ENCODE data around the gene GDF9.

GDF9 gene

DNA sequence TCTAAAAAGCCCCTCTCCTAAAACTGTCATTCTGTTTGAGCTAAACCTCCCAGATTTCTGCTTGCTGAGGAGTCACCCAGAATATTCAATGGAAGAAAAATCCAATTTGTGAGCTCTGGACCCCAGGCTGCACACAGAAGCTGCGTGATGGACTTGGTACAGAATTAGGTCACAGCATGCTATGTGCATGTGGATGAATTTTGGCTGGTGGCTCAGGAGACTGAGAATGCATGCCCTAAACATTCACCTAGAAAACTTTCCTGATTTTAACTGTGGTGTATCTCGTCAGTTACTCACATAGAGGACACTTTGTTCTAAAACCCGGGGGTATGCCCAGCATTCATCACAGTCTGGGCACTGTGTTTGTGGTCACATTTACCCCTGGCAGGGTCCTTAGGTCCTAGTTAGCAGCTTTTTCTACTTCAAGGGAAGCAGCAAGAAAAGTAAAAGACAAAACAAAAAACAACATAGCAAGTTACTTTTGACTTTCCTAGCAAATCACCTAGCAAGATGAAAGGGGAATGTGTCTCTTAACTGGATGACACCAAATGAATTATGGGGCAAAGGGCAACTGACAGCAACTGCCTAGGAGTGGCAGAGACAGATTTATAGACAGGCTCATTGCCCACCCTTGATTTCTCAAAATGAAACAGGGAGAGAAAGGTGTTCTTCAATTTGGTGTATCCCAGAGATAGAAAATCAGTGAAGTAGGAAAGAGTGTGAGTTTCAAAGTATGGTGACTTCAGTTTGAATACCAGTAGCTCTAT, 27.6 kb downstream of the GDF9 start:
- no peak for DNase-seq (ENCODE audit: low spot score)

GRCh38 chr5:132837868-132838267, 28.4 kb downstream of the GDF9 start:
- no peak for DNase-seq (ENCODE audit: low spot score)

DNA sequence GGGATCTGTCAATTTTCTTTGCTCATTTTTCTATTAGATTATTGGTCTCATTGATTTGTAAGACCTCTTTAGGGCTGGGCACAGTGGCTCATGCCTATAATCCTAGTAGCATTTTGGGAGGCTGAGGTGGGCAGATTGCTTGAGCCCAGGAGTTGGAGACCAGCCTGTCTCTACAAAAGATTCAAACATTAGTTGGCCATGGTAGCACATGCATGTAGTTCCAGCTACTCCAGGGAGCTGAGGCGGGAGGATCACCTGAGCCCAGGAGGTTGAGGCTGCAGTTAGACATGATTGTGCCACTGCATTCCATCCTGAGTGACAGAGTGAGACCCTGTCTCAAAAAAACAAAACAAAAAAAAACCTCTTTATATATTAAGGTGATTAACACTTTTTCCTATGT, 29.4 kb downstream of the GDF9 start:
- no peak for DNase-seq (ENCODE audit: low spot score)

DNA sequence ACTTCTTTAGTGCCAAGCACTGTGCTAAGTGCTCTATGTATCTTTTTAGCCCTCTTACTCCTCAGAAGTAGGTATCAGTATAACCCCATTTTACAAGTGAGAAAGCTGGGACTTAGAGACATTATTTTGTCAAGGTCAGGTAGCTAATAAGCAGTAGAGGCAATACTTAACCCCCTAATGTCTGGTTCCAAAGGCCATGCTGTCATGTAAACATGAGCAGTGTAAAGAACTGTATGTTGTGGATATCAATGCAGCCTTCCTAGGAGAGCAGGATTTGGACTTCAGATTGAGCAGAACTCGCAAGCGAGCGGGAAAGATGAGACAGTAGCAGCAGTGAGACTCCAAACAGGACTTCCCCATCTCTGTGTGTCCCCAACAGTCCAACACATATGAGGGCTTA, 32.2 kb downstream of the GDF9 start:
- no peak for DNase-seq (ENCODE audit: low spot score)

DNA sequence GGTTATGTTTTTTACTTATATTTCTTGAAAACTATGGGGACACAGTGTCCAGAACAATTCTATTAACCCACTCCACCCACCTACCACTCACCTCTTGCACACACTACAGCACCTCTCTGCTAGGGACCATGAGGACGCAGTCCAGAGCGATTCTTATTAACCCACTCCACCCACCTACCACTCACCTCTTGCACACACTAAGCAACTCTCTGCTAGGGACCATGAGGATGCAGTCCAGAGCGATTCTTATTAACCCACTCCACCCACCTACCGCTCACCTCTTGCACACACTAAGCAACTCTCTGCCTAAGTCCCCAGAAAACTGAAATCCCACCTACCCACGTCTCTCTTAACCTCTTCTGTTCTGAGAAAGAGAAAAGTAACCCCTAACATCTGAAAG, 33.7 kb downstream of the GDF9 start:
- DNase-seq (ENCODE audit: low spot score) = no peak

DNA sequence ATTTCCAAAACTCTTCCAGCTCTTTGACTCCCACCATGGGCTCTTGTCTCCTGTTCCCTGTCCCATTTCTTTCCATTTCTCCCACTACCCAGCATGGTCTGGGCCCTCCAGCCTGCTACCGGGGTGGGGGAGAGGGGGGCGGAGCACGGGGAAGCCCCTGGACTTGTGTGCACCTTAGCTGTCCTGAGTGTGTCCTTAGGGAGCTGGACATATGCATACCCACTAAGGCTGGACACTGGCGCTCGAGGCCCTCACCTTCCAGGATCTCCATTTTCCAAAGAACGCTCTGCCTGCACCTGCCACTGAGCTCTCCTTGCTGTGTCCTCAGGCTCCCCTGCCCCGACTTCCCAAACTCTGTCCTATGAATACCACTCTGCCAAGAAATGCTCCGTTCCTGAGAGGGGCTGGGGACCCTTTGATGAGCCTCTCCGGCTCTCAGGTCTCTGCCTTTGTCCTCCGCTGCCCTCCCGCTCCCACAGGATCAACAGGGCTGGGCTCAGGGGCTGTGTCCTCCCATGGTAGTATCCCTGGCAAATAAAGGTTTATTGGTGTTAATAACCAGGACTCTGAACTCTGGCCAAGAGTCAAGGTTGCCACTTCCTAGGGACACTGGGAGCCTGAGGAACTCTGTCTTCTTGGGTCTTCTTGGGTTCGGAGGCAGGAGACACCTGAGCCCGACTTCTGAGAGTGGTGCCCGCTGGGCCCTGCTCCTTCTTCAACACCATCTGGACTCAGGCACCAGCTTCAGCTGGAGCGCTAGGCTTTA, 35.0 kb downstream of the GDF9 start:
- DNase-seq (ENCODE audit: low spot score) = no peak

DNA sequence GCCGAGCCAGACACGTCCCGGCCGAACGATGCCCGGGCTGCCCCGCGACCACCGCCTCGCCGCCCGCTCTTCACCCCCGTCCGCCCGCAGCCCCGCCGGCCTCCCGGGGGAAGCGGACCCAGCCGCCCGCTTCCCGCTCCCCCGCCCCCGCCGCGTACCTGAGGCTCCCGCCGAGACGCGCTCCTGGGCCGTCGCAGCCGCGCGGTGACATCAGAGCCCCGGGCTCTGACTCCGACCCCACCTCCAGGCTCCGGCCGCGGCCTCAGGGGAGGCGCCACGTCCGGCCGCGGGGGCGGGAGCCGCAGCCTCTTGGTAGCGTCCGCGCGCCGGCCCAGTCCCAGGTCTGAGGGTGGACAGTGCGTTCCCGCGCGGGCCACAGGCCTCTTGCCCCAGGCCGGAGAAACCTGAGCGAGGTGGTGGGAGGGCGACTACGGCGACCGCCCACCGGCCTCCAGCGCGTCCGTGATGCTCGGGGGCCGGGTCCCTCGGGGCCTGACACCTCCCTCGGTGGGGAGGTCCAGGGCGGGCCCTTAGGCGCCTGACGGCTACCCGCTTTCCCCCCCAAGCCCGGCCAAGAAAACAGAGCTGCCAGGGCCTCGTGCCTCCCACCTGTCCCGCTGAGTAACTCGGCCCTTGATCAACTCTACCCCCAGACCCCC, 35.7 kb downstream of the GDF9 start, which contains the start of gene SHROOM1:
Gene SHROOM1 (minus strand): TSS at position 212 of the 659 bp plus-strand sequence. CDS start 4,507 bp downstream, outside the sequence.
- DNase-seq (ENCODE audit: low spot score) = no peak

GRCh38 chr5:132829742-132830435, 36.4 kb downstream of the GDF9 start:
- DNase-seq (ENCODE audit: low spot score) = peak; percentile 68

GRCh38 chr5:132828846-132829494, 37.3 kb downstream of the GDF9 start:
- no peak for DNase-seq (ENCODE audit: low spot score)

DNA sequence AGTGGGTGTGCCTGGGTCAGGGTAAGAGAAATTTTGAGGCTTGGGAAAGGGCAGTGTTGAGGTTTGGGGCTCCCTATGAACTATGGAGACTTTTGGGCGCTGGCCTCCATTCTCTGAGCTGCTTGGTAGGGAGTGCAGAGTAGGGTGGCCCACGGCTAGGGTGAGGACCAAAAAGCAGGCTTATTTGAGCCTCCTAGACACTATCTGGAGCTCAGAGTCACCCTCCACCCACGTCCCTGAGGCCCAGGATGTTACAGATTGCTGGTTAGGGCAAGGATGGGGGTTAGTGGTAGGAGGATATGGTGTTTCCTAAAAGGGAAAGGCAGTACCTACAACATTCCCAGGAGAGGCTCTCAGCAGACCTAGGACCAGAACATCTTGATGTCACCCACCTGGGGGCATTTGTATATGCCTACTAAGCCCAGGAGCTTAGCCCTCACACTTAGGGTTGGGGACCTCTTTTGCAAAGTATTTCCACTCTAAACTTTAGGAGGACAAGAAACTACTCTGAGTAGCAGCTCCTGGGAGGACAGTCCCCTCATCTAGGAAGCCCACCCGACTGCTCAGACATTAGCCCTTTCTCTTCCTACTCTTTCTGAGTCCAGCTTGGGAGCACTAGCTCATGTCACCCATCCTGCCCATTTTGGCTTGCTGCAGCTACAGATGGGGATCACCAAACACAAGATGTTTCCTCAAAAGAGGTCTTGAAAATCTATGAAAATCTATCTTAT, 38.2 kb downstream of the GDF9 start:
- no peak for DNase-seq (ENCODE audit: low spot score)

GRCh38 chr5:132826424-132827082, 39.7 kb downstream of the GDF9 start:
- no peak for DNase-seq (ENCODE audit: low spot score)

DNA sequence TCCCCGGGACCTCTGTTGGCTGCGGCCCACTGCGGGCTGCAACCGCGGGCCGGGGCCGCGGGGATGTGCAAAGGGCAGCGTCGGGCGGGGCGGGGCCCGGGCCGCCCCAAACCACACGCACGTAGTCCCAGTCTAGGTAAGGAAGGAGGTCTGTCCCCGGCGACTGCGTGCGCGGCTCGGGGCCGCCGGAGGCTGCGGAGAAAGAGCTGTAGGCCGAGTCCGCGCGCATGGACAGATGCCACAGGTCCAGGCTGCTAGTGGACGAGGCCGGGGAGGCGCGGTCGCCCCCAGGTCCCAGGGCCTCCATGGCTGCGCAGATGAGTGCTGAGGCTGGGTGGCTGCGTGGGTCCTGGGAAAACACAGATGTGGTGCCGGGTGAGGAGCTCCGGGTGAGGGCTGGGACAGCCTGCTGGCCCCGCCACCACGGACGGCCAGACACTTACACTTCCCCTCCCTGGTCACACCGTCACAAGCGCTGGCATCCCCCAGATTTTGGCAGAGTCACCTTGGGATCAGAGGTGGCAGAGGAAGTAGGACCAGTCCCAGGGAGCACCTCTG, 40.4 kb downstream of the GDF9 start:
- DNase-seq (ENCODE audit: low spot score) = no peak

DNA sequence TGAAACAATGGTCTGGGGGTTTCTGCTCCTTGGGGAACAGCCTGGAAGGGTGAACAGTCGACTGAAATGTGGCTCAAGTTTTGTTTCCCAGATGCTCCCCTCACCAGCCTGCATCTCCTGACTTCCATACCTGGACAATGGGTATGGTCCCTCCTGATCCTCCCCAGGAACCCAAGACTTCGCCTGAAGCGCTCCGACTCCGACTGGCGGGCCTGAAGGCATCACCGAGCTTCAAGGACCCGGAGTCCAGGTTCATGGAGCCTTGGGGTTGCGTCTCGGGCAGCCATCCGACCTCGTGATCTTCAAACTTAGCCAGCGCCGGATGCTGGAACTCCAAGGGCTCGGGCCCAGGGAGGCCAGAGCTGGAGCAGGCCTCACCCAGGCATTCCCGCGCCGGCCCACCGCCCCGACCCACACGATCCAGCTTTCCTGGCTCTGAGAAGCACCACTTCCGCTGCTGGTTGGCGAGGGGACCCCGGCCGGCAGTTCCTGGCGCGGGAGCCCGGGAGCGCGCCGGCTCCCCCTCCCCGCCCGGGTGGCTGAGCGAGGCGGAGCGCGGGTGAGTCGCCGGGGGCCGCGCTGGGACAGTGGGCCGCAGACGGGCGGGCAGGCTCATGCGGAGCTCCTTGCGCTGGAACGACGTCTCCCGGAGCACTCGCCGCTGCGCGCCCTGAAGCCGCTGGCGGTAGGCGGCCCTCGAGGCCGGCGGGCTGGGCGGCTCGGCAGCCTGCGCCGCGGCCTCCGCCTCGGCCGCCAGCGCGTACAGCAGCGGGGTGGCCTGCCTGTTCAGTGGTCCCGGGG, 41.0 kb downstream of the GDF9 start:
- no peak for DNase-seq (ENCODE audit: low spot score)

DNA sequence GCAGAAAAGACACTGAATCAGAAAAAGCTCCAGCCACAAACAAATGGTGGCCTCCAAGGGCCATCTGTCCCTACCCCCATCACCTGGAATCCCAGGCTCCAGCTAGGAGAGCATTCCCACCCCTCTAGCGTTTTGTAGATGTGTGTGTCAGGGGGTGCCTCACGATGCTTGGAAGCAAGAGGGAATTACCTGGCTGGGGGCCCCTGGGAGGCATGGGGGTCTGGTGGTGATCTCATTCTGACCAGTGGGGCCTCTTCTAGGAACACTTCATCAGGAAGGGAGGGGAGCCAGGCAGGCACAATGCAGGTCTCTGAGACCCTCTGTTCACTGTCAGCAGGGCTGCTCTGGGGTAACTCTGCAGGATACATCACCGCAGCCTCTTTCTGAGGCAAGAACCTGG, 41.8 kb downstream of the GDF9 start:
- DNase-seq (ENCODE audit: low spot score) = no peak

- DNase-seq (ENCODE audit: low spot score) = no peak
Measured at GRCh38 chr5:132823481-132824050, 42.7 kb downstream of the GDF9 start.

DNA sequence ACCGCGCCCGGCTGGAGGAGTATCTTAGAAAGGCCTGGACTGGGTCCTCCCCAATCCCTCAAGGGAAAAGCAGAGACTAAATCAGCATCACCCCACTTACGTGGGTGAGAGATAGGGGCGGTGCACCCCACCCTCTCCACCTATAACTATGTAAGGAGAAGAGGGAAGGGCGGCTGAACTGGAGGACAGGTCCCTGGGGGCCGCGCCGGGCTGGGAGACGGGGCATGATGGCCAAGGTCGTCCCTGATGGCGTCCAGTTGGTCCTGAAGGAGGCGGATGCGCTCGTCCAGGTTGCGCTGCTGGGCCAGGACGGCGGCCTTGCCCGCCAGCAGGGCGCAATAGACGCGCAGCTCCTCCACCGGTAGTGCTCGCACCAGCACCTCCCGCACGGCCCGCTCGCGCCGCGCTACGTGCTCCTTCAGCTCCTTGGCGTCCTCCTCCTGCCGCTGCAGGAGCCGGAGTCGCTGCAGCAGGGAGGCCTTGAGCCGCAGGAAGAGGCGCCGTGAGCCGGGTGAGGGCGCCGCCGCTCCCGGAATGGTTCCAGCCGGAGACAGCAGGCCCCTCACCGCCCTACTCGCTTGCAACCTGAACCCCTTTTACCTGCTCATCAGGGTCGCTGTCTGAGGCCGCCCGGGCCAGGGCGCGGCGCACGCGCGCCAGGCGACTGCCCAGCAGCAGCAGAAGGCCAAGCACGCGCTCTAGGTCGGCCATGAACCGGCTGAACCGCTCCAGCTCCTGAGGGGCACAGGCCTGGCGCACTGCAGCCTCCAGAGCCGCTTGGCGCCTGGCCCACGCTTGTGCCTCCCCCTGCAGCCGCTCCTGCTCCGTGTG, 43.4 kb downstream of the GDF9 start:
- no peak for DNase-seq (ENCODE audit: low spot score)

DNA sequence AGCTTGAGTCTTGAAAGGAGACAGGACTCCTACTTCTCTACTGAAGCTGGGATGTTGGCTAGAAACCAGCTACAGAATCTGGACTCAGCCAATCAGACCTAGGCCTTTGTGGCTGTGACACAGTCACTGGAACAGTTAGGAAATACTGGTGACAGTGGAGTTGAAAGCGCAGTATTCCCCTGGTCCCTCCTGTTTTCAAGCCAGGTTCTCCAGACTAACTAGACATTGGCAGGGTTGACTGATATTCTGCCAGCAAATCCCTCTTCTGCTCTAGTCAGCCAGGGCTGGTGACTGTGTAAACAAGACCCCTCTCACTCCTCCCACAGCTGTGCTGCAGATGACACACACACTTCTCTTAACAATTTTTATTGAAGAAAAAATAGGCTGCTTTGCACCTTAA, 44.5 kb downstream of the GDF9 start:
- no peak for DNase-seq (ENCODE audit: low spot score)

- DNase-seq (ENCODE audit: low spot score) = no peak
Measured at GRCh38 chr5:132821350-132821749, 44.9 kb downstream of the GDF9 start.

All from activated CD4-positive, alpha-beta T cell treated with anti-CD3 and anti-CD28 coated beads, Interleukin-2, Interleukin-4, amounts not matched to agents 100 ng/mL and 50 ng/mL, durations not matched to agents 16 hours and 8 hours (primary cell).